NCI-H774 (cell line): ENCODE results near the gene TCERG1L.
A peak's percentile ranks its signal among the peaks of the same experiment; 100 is the strongest.

Experiments
- DNase-seq: peaks from one replicate; lab custom pipeline; 2025; lab: John Stamatoyannopoulos, UW

The TCERG1L gene

DNA sequence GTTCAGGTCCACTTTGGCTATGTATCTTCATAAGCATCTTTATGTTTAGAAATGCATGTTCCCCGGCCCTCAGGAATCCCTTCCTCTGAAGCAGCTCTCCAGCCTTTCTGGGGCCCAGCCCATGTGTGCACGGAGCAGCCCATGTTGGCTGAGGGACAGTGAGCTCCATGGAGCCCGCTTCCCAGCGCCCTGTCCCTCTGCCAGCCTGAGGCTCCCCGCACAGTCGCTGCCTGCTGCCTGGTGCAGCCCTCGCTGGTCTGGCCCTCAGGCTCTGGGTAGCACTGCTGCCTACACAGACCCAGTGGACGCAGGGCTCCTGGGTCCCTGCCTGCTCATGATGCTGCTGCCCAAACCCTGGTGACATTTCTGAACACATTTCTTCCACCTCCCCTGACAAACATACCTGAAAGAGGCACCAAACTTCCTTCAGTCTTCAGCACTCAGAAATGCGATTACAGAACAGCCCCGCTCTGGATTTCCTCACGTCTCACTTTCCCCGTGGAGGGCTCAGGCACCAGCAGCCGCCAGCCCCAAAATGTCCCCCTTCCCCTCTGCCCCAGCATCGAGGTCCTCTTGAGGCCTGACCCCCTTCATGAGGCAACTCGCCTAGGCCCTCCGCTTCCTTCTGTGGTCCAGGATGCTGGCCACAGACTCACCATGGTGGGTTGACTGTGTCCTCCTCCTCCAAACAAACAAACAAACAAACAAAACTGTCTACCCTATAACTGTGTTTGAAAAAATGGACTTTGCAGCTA lies 5.0 kb upstream of the TCERG1L start:
- no peak for DNase-seq

DNA sequence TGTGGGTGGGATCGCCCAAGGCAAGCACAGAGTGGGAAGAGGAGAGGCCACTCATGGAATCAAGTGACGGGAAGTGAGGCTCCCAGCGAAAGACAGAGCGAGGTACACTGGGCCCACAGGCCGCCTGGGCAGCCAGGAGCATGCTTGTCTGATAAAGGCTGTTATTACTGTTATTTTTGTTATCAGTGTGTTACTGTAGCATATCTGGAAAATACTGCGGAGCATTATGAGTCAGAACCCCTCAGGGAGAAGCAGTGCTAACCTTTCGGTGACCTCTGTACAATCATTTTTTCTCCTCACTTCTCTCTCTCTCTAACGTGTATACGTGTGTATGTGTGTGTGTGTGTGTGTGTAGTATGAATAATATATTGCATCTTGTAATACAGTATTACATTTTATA lies 3.8 kb upstream of the TCERG1L start:
- DNase-seq = no peak

DNA sequence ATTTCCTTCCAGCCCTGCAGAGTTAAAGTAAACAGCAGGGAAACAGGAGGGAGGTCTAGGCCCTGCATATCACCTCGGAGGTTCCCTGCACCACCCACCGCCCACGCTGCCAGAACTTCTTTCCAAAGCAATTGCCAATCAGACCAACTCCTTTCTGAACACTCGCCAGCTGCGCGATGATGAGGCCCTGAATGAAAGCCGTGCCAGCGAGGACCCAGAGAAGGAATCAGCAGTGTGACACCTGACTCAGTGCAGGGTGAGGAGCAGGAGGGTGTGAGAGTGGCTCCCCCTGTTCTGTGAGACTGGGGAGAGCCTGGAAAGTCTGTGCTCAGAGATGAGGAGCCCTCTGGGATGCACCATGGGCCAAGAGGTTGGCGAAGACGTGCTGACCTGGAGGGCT lies 3.3 kb upstream of the TCERG1L start:
- no peak for DNase-seq

DNA sequence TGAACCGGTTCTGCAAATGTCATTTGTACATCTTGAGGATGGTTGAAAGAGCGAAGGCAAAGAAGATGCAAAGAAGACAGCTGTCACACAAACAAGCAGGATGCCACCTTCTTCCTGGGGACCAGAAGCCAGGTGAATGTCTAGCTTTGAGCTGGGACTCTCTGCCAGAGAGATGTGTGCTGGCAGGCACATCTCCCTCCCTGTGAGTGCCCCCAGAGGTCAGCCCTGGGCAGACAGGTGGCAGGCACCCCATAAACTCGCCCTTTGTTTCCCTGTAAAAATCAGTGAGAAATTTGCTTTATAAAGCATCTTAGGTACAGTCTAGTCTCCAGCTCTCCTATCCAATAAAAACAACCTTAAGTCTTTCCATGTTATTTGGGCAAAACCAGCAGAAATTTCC lies 2.6 kb upstream of the TCERG1L start:
- no peak for DNase-seq

DNA sequence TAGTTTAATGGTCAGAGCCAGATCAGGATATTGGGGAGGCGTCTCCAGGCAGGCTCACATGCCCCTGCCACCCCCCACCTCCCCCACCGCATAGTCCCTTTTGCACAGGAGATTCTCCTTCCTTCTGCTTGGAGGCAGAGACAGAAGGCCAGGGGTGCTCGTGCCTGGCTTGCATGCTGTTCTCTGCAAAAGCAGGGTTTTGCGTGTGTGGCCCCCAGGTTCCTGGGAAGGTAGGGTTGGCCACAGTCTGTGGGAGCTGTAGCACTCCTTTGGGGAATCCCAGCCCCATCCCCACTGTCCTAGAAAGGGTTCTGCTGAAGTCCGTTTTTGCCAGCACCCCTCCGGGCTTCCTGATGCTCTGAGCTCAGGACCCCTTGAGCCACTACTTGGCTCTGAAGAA lies 1.9 kb upstream of the TCERG1L start:
- no peak for DNase-seq

DNA sequence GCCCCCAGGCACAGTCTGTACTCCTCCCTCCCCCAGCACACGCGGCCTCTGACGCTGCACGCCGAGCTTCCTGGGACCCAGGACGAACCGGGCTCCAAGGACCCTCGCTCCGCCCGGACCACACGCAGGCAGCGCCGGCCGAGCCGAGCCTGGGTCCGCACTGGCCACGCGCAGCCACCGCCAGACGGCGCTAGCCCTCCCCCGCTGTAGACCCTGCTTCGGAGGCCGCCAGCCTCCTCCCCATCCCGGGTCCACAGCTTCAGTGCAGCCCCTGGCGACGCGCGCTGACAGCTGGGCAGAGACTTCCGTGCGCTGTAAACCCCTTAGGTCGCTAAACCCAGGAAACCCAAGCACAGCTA lies 936 bp upstream of the TCERG1L start:
- peak; percentile 26 for DNase-seq

DNA sequence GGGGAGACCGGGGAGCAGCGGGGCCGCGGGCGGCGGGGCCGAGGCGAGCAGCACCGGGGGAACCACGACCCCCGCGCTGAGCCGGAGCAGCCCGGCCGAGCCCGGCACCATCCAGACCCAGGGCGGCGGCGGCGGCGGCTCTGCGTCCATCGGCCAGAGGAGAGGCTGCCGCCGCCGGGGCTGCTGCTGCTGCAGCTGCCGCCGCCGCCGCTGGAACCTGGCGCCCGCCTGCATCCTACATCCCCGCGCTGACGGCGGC lies 190 bp downstream of the TCERG1L start:
- no peak for DNase-seq

DNA sequence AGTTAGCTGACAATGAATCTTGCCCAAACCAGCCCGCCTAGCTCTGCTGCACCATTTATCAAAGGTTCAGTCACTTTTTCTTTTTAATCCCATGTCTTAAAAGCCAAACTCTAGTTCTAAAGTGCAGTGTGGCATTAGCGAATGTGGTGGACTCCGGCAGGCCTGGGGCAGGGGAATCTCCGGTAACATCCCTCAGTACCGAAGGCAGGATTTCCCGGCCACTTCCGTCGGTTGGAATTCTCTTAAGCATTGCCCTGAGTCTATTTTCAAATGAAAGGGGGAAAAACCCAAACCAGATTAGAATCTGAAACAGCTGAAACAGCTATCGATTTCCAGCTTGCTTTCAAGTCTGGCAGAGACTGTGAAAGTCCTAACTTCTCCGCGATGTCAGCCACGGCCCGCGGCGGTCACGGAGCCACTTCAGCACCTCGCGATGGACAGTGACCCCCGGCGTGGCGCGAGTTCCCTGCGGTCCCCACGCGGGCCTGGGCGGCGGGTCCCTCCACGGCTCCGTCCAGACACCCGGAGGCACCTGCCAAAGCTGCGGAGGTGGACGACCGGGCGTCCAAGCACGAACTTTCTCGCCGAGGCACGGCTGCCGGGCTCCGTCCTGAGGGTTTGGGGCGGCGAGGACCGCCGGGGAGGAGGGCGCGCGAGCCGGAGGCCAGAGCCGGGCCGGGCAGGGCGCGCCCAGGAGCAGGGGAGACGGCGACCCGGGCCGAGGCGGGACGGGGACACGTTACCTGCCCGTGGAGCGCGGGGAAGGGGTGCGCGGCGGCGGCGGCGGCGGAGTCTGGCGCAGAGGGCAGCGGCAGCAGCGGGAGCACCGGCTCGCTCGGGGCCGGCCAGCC lies 745 bp downstream of the TCERG1L start:
- no peak for DNase-seq

DNA sequence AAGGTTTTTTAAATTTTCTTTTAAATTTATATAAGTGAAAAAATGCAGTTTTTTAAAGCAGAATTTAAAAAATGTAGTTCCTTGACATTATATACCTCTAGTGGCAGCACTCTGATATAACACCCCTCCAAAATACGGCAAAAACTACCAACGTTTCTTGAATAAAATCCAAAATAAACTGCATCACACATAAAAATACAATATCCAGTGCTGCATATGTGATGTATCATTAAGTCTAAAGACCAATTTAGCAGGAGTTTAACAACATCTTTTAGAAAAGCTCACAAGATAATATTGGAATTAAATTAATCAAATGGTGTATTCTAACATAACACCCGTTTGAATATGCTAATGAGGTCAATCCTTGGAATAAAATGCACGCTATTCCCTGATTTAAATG lies 1.4 kb downstream of the TCERG1L start:
- DNase-seq = no peak

DNA sequence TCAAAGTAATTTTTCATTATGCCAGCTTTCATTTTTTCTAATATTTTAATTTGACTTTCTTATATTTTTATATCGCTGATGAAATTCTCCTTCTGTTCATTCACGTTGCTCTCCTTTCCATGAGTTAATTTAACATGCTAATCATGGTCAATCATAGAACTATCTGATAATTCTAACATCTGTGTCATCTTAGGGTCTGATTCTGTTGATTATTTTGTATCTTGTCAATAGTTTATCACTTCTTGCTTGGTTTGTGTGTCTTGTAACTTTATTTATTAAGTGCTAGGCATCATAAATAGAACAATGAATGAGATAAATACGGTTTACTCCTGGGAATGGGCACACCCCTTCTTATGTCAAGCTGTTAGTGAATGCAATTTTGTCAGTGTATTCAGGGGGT lies 11.0 kb downstream of the TCERG1L start:
- no peak for DNase-seq

DNA sequence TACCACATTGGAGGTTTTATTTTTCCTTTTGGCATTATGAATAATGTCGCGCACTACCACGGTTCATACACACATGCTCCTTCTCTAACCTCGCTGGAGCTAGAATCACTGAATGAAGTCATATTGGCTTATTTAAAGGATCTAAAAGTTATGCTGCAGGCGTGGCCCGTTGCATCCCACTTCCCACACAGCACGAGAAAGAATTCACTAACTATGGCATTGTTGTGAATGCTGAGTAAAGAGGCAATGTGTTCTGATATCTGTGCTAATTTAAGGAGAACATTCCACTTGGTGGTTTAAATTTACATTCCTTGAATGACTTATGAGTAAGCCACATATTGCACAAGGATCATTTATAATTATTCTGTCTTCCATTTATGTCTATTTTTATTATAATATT lies 20.7 kb downstream of the TCERG1L start:
- no peak for DNase-seq

DNA sequence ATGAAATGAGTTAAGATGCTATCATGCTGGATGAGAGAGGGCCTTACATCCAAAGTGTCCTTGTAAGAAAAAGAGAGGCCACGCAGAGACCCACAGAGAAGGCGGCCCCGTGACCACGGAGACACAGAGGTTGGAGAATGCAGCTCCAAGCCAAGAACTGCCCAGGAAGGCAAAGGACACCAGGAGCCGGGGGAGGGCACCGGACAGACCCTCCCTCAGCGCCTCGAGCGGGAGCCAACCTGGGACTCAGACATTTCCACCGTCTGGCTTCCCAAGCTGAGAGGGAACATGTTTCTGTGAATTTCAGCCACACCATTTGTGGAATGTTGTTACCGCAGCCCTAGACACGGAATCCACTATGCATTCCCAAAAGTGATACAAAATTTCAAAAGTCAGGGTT lies 22.9 kb downstream of the TCERG1L start:
- DNase-seq = no peak

DNA sequence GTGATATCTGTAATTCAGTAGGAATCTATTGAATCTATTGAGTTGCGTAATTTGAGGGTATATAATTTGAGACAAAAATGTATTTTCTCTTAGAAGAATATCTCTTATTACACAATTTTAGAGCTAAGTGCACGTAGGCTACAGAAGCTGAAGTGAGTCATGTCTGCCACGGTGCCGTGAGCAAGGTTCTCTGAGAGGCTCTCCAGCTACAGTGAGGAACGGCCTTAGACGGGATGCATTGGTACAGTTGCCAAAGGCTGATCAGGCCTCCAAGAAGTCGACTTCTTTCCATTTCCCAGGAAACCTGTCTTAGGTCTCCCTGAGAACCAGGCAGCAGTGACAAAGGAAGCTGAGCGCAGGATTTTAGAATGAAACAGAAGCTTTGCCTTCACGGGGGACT lies 28.6 kb downstream of the TCERG1L start:
- no peak for DNase-seq

DNA sequence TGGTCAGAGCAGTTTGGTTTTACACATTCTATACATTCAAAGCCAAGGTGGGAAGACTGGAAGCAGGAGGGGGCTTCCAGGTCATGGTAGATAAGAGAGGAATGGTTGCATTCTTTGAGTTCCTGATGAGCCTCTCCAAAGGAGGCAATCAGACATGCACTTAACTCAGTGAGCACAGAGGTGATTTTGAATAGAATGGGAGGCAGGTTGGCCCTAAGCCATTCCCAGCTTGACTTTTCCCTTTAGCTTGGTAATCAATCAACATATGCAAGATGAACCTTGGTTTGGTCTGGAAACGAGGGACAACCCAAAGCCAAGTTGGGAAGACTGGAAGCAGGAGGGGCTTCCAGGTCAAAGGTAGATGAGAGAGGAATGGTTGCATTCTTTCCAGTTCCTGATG lies 31.4 kb downstream of the TCERG1L start:
- DNase-seq = no peak

DNA sequence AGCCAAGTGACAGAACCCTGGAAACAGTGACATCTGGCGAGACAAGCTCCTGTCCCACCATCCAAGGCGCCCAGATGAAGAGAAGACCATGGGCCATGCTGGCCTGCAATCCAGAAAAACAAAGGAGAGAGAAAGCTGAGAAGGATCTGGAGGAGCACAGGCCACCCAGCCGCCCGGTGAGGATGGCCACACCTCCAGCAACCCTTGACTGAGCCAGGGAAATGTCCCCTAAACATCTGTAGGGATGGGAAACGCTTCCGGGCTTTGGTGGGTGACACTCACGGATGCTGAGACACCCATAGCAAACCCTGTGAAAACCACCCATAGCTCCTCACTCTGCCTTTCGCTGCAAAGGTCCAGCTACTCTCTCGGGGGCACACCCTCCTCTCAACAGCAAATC lies 32.0 kb downstream of the TCERG1L start:
- no peak for DNase-seq

DNA sequence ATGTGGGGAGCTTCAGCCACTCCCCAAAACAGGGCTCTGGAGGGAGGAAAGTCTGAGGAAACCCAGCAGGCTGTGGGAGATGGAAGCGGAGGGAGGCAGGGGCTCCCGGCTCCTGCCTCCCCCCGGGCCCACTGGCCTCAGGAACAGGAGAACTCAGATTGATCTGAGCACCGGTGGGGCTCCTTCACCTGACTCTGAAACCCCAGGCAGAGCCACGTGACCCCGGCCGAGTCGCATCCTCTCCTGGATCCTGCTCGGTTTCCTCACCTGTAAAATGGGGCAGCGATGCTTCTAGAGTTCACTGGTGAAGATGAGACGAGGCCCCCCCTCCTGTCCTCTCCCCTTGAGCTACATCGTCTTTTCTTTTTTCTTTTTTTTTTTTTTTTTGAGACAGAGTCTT lies 33.6 kb downstream of the TCERG1L start:
- no peak for DNase-seq

DNA sequence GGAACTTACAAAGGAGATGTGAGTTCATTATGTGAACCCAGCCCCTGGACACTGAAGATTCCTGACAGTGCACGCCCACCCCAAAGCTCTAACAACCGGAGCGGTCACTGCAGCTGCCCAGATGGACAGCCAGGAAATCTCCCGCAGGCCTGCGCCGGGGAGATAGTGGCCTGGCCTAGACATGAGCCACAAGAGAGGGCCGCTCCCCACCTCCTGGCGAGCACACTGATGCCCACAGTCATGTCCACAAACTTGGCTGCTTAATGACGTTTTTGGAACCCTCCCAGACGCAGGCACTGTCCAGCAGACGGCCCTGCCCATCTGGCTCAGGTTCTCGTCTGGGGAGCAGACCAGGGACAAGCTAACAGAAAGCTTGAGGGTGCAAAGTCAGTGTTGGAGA lies 34.2 kb downstream of the TCERG1L start:
- DNase-seq = no peak

DNA sequence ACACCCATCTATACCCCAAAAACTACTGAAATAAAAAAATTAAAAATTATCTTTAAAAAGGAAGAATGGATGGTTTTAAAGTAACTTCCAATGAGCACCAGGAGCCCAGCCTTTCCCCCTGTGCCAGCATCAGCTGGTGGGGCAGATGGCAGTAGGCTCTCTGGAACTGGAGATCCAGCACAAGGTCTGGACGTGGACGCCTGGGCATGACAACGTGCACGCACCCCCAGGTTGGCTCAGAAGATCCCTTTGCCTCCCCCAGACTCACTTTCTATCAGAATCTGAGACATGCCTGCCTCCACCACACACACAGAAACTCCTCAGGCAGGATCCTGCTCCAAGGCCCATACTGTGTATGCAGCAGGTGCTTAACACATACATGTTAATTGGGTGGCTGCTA lies 35.8 kb downstream of the TCERG1L start:
- no peak for DNase-seq

DNA sequence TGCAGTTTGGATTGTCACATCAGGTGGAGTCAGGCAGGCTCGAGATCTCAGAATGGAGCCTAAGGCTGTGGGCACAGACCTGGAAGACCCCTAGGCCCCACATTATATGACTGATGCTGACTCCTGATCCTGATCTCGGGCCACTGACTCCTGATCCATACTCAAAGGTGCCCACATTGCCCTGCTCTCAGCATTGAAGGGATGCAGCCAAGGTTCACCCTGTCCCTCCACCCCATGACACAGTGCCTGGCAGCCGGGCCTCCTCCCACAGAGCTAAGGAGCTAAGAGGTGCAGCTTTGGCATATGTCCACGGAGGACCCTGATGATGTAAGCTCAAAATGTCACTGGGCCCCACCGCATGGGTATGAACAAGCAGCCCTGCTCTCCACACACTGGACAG lies 36.6 kb downstream of the TCERG1L start:
- DNase-seq = no peak

DNA sequence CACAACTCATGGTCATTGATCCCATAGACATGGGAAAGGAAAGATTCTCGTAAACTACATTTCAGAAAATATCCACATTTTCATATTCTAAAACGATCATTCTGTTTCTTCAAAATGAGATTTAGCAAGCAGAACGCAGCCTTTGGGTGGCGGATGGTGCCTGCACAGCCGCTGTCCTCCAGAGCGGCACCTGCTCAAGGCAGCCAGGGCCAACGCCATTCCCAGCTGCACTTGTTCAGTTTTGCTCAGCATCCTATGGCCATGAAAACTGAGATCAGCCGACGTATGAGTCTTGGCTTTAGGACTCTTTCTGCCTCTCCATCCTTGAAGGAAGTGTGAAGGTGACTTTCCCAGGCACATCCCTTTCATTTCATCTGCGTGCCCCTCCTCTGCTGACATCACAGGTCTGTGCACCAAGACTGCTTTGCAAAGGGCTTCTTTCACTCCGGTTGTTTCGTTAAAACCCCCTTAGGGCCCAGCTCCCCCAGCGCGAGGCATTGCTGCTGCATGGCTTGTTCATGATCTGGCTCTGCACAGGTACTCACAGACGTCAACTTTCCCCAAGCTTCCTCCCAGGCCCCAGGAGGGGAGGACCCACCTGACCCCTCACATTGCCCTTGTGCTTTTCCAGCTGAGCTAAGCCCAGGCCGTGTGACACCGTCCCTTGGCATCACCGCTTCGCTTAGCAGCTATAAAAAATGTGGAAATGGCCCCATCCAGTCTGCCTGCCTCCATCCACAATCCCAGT lies 37.2 kb downstream of the TCERG1L start:
- no peak for DNase-seq

DNA sequence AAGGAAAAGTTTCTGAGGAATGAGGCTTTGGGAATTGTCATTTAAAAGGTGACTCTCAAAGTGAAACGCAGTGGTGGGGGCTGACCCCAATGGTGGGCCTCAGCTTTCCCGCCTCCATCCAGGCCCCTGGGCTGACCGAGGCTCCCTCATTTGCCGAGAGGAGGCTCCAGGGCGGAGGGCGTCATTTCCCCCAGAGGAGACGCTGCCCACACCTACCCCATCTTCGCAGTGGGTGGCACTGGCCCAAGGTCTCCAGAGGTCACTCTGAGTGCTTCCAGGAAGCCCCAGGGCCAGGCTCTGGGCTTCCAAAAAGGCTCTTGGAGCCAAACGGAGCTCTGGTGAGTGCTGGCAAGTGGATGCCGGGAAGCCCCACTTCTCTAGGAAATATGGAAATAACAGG lies 38.0 kb downstream of the TCERG1L start:
- DNase-seq = no peak

DNA sequence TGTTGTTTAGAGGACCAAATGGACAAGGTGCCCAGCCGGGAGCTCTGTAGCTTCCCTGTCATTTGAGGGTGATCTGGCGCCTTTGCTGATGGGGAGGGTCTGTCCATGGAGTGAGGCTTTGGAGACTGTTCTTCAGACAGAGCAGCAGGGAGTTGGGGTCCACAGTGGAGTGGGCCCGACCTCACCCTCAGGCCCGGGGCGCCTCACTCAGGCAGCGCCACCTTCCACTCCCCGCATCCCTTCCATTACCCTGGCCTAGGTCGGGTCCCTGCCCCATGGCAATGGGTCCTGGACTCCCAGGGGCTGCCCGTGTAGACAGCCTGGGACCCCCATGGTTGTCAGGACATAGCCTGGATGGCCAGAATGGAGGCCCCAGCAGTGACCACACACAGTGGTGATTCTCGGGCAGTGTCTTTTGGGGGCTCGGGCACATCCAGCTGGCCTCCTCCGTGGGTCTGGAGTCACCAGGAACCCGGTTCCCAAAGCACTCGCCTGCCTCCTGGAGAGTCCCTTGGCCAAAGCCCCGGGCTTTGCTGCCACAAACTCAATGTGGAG lies 38.5 kb downstream of the TCERG1L start:
- DNase-seq = no peak

DNA sequence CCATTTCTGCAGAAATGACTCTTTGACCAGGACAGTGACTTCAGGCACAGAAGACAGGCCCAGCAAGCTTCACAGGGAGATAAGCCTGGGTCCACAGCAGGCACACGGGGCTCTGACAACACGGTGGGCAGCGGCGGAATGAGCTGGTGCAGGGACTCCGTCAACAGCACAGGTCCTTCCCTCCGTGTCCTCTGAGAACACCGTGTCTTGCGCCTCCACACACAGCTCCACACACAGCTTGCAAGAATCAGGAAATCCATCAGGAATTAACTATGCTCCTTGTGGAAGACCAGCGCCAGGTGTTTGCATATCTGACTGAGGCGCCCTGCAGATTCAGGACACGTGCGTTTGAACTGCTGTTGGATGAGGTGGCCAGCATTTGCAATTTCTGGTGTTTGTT lies 39.6 kb downstream of the TCERG1L start:
- DNase-seq = no peak
